HAP-1 (cell line): ENCODE data around the gene TBL1XR1.
A peak's percentile ranks its signal among the peaks of the same experiment; 100 is the strongest.

Source experiments
- DNase-seq, 2 experiments: peaks; one replicate each; pipeline ENCODE4 v3.0.0-alpha.2; 2016 to 2020; ENCODE audit warnings: low spot score in 2 of 2
- H3K27me3 ChIP-seq: fragments of 250-450 bp; sonication (Bioruptor Pico); 2 replicates; pipeline ENCODE4 v1.5.1; 2020; ENCODE audit warnings: low read depth, mild to moderate bottlenecking, moderate library complexity
- H3K36me3 ChIP-seq: fragments of 250-450 bp; sonication (Bioruptor Pico); replicated peaks from 2 replicates; pipeline ENCODE4 v1.5.1; 2020; ENCODE audit warnings: mild to moderate bottlenecking
- H3K4me1 ChIP-seq: fragments of 250-450 bp; sonication (Bioruptor Pico); 2 replicates; pipeline ENCODE4 v1.5.1; 2020; ENCODE audit warnings: mild to moderate bottlenecking
- H3K4me3 ChIP-seq: fragments of 250-450 bp; sonication (Bioruptor Pico); 2 replicates; pipeline ENCODE4 v1.5.1; 2020; ENCODE audit warnings: mild to moderate bottlenecking, moderate library complexity
- H3K9me3 ChIP-seq: fragments of 250-450 bp; sonication (Bioruptor Pico); 2 replicates; pipeline ENCODE4 v1.5.1; 2020; ENCODE audit warnings: mild to moderate bottlenecking, moderate library complexity
- in situ Hi-C: fragments of 300-500 bp; cut with MboI; formaldehyde crosslinking; loops from 3 replicates; pipeline ENCODE4 v1.14.3; 2020; ENCODE audit warnings: low sequenced_read_pairs, inconsistent platforms, mixed read lengths

Gene TBL1XR1

DNA sequence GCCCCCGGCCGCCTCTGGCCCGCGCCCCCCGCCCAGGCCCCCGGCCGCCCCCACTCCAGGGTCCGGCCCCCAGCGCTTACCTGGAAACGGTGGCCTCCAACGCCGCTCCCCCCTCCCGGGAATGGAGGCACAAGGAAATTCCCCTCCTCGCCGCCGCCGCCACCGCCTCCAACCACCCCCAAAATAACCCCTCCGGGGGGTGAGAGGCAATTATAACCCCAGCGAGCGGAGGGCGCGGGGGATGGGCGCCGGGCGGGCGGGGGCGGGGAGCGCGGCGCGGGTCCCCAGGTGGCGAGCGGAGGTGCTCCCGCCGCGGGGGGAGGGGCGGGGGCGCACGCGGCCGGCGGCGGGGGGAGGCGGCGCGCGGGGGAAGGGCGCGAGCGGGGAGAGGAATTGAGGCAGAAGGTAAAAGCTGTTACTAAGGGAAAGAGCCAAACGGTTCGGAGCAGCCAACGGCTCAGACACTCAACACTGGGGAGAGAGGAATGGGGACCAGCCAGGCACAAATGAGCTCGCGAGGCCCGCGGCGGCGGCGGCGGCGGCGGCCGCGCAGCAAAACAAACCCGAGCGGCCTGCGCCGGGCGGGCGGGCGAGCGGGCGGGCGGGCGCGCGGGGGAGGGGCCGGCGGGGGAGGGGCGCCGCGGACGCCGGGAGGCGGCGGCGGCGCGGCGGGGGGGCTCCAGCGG is at the start of gene TBL1XR1:
Gene TBL1XR1 (minus strand): TSS at position 442 of the 686 bp plus-strand sequence. CDS start 132,505 bp downstream, outside the sequence.
- H3K9me3 ChIP-seq: no peaks in the 10 kb centered on the region
- peaks cover 6% of the 10 kb centered on the region; the same call in 1 of the 2 replicates for H3K36me3 ChIP-seq
- H3K27me3 ChIP-seq: no peaks in the 10 kb centered on the region
- DNase-seq: peak; percentile 91 to 94
- H3K4me3 ChIP-seq: peak within 1 kb of the TSS; percentile 82
- in situ Hi-C loops: loop anchor here (5.0 kb wide), 1 partner anchor 160 kb away; no protein-coding TSS in a partner anchor
- H3K4me1 ChIP-seq: peaks cover 35% of the 10 kb centered on the region

DNA sequence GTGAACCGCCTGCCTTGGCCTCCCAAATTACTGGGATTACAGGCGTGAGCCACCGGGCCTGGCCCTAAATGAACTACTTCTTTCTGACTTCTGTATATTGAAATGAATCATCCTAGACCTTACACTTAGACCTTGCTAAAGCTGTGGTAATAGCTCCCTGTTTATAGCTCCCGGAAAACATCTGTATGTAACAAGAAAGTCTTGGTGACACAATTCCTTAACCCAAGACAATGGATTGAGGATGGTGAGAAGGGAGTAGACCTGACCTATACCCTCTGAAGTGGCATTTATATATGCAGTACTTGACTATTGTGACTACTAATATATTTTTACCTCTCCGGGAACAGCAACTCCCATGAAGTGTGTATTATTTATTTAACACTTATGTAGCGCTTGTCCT is 48.0 kb upstream of the TBL1XR1 start:
- H3K4me1 ChIP-seq: no peaks in the 10 kb centered on the region
- no peaks in the 10 kb centered on the region for H3K9me3 ChIP-seq
- in situ Hi-C loops: no loop called here
- DNase-seq: no peak
- no peak overlapping the region for H3K4me3 ChIP-seq
- no peaks in the 10 kb centered on the region for H3K27me3 ChIP-seq
- no peaks in the 10 kb centered on the region for H3K36me3 ChIP-seq

DNA sequence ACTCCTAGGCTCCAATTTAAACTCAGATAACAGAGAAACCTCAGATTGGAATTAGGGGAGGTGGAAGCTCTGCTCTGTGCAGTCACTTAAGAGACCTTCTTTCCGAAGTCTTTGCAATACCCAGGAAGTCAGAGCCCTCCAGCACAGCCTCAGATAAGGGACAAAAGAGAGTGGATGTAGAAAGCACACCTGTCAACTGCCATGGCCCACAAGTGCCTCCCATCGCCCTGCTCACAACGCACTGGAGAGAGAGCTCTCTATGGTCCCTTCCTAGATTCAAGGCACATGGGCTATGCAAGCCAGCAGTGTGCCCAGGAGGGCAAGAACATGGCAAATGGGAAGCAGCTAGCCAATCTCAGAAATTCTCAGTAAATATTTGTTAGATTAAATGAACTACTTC is 47.3 kb upstream of the TBL1XR1 start:
- no peak for DNase-seq
- in situ Hi-C loops: no loop called here
- no peak overlapping the region for H3K4me3 ChIP-seq
- no peaks in the 10 kb centered on the region for H3K4me1 ChIP-seq
- H3K36me3 ChIP-seq: no peaks in the 10 kb centered on the region
- H3K27me3 ChIP-seq: no peaks in the 10 kb centered on the region
- no peaks in the 10 kb centered on the region for H3K9me3 ChIP-seq

DNA sequence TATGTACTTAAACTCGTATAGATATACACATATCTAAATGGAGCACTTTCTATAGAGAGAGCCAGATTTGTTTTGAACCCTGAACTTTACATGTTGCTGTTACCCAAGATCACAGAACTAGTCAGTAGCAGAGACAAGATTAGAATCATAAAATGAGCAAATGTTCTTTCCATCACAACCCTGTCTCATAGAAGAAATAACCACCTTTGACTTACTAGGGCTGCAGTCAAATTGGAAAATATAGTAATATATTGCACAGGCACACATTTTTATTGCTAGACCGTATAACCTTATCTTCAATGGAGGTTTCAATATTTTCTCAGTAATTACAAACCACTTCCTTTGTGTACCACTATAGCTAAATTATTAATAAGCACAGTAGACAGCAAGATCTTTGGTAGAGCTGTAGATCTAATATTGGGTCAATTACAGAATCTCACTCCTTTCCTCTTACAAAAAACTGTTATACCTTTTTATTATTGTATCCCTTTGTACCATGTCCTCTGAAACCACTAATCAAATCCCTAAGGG is 41.5 kb upstream of the TBL1XR1 start:
- in situ Hi-C loops: no loop called here
- Histone ChIP-seq H3K36me3 (no peaks in the 10 kb centered on the region), H3K27me3 (no peaks in the 10 kb centered on the region), H3K4me1 (no peaks in the 10 kb centered on the region), H3K9me3 (no peaks in the 10 kb centered on the region), H3K4me3 (no peak overlapping the region)
- DNase-seq: no peak

DNA sequence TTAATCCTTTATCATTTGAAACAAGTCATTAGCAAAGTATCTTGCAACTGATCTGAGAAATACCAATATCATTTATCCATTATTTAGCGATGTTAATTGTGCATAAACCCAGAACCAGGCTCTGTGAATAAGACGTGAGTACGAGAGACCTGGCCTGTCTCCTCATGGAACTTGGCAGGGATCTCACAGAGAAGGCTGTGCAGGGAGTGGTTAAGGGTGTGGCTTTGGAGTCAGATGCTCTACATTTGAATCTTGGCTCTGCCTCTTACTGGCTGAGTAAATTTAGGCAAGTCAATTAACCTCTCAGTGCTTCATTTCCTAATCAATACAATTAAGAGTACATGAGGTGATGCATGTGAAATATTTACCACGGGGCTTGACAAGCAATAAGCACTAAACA is 39.9 kb upstream of the TBL1XR1 start:
- Histone ChIP-seq H3K27me3 (no peaks in the 10 kb centered on the region), H3K4me3 (no peak overlapping the region), H3K4me1 (no peaks in the 10 kb centered on the region), H3K9me3 (no peaks in the 10 kb centered on the region), H3K36me3 (no peaks in the 10 kb centered on the region)
- no peak for DNase-seq
- in situ Hi-C loops: no loop called here

DNA sequence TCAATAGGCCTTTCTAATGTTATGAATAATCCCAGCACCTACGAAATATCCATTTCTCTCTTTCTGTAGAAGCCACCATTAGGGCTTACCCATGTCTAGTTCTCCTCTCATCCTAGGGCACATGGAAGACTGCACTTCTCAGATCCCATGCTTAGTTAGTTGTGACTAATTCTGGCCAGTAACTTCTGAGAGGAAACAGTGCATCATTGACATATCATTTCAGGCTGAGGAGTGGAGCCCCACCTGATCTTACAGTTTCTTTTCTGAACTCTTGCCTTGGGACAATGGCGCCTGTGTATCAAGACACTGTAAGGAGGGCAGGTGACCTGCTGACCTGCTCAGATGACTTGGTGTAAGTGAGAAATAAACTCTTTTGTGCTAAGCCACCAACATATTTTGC is 39.4 kb upstream of the TBL1XR1 start:
- Histone ChIP-seq H3K9me3 (no peaks in the 10 kb centered on the region), H3K36me3 (no peaks in the 10 kb centered on the region)
- in situ Hi-C loops: no loop called here

DNA sequence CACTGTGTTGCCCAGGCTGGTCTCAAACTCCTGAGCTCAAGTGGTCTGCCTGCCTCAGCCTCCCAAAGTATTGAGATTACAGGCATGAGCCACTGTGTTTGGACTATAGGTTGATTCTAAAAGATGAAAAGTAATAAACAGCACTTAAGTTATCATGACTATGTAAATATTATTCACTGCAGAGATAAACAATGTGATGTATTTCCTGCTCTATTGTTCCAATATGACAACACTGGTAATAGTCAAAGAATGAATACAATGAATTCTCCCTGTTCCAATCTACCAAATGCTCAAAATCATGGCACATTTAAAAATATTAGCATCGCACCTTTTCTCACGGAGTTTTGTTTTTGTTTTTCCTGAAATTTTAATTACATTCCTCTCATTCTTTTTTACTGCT is 36.8 kb upstream of the TBL1XR1 start:
- H3K4me1 ChIP-seq: no peaks in the 10 kb centered on the region
- no peaks in the 10 kb centered on the region for H3K9me3 ChIP-seq
- DNase-seq: no peak
- no peaks in the 10 kb centered on the region for H3K36me3 ChIP-seq
- H3K27me3 ChIP-seq: no peaks in the 10 kb centered on the region
- no peak overlapping the region for H3K4me3 ChIP-seq
- in situ Hi-C loops: no loop called here

More for the DNA sequence above, 39.4 kb upstream of the TBL1XR1 start:
- Histone ChIP-seq H3K4me1 (no peaks in the 10 kb centered on the region), H3K27me3 (no peaks in the 10 kb centered on the region), H3K4me3 (no peak overlapping the region)
- DNase-seq: no peak

DNA sequence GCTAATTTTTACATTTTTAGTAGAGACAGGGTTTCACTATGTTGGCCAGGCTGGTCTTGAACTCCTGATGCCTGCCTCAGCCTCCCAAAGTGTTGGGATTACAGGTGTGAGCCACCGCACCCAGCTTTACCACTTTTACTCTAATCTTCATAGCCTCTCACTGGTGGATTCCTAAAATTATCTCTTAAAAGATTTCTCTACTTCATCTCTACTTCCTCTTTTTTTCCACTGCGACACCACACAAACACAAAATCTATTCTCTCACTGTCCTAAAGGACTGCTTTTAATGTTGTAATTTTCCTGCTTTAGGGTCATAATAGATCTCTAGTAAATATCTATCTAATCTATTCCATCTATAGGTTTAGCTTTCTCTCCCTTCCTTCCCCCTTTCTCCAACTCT is 34.0 kb upstream of the TBL1XR1 start:
- no peak for DNase-seq
- H3K36me3 ChIP-seq: no peaks in the 10 kb centered on the region
- H3K4me1 ChIP-seq: no peaks in the 10 kb centered on the region
- H3K27me3 ChIP-seq: no peaks in the 10 kb centered on the region
- peaks cover 3% of the 10 kb centered on the region; the same call in 1 of the 2 replicates for H3K9me3 ChIP-seq
- no peak overlapping the region for H3K4me3 ChIP-seq
- in situ Hi-C loops: no loop called here

DNA sequence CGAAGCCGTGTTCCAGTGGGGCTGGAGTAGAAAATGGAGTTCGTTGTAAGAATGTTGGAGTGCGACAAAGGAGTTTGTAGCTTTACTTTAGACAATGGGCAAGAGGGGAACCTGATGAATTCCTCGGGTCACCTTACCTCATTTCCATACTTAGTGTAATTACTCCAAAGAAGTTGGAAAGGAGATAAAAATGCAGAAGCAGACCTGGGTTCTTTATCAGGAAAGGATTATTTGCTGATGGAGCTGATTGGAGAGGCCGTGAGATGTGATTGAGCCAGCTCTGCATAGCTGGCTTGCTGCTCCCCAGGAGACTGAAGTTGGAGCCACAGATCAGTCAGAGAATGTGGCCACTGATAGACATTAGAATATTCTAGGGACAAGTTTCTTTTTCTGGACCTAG is 33.4 kb upstream of the TBL1XR1 start:
- in situ Hi-C loops: no loop called here
- Histone ChIP-seq H3K9me3 (peaks cover 3% of the 10 kb centered on the region; the same call in 1 of the 2 replicates), H3K27me3 (no peaks in the 10 kb centered on the region), H3K4me3 (no peak overlapping the region), H3K36me3 (no peaks in the 10 kb centered on the region), H3K4me1 (no peaks in the 10 kb centered on the region)
- DNase-seq: no peak

DNA sequence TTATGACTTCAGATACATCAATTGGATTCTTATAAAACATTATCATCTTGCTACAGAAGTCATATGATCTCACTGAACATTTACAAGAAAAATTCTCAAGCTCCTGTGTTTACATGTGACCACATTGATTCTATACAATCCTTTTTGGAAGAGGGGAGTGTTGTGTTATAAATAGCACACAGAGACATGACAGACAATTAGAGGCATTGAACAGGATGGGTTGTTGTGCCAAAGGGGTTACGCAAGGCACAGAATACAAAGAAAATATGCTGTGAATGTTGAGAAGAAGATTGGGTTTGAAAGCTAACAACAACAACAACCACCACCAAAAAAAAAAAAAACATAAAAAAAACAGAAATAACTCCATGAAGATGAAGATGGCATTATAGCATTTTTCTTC is 32.5 kb upstream of the TBL1XR1 start:
- Histone ChIP-seq H3K4me1 (no peaks in the 10 kb centered on the region), H3K36me3 (no peaks in the 10 kb centered on the region), H3K27me3 (no peaks in the 10 kb centered on the region), H3K9me3 (peaks cover 3% of the 10 kb centered on the region; the same call in 1 of the 2 replicates), H3K4me3 (no peak overlapping the region)
- no peak for DNase-seq
- in situ Hi-C loops: no loop called here

DNA sequence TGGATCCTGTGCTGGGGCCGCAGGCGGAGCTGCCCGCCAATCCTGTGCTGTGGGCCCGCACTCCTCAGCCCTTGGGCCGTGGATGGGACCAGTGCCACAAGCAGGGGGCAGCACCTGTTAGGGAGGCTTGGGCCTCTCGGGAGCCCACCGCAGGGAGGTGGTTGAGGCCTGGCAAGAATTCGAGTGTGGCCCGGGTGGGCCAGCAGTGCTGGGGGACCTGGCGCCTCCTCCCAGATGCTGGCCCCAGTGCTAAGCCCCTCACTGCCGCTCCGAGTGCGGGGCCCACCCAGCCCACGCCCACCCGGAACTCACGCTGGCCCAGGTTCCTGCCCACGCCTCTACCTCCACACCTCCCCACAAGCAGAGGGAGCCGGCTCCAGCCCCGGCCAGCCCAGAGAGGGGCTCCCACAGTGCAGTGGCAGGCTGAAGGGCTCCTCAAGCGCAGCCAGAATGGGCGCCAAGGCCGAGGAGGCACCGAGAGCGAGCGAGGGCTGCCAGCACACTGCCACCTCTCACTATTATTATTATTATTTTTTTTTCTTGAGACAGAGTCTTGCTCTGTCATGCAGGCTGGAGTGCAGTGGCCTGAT is 31.4 kb upstream of the TBL1XR1 start:
- no peaks in the 10 kb centered on the region for H3K4me1 ChIP-seq
- H3K4me3 ChIP-seq: no peak overlapping the region
- in situ Hi-C loops: no loop called here
- no peaks in the 10 kb centered on the region for H3K27me3 ChIP-seq
- peaks cover 3% of the 10 kb centered on the region; the same call in 1 of the 2 replicates for H3K9me3 ChIP-seq
- no peak for DNase-seq
- no peaks in the 10 kb centered on the region for H3K36me3 ChIP-seq

DNA sequence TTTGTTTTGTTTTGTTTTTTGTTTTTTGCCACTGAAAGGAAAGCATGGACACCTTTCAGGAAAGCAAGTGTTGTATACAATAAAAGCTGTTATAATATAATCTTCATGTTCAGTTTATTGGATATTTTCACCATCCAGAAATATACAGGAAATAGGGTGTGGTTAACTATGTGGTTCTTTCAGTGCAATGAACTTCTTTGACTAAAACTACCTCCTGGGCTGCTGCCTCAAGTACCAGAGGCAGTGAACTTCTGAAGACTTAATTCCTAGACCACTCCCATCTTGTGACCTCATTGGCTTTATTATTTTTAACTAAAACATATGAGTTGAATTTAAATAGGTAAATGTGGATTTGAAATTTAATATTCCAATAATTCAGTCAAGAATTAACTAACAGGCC is 27.1 kb upstream of the TBL1XR1 start:
- Histone ChIP-seq H3K27me3 (no peaks in the 10 kb centered on the region), H3K4me3 (no peak overlapping the region), H3K9me3 (peaks cover 3% of the 10 kb centered on the region; the same call in 1 of the 2 replicates), H3K4me1 (no peaks in the 10 kb centered on the region), H3K36me3 (no peaks in the 10 kb centered on the region)
- in situ Hi-C loops: no loop called here
- DNase-seq: no peak

DNA sequence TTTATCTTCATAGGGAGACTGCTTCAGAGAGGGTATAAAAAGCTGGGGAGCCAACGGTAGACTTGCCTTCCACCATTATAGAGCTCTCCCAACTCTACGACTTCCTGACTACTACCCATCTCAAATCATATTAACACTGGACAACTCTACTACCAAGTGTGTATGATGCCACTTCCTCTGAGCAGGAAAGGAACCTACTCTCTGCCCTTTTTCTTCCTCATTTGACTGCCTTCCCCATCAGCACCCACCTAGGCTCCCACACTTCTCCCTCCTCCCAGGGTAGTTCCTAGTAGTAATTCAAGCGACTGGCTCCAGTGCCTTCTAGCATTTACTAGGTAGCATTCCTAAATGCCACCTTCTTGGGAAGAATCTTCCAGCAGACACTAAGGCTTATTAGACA is 24.5 kb upstream of the TBL1XR1 start:
- Histone ChIP-seq H3K4me3 (no peak overlapping the region), H3K4me1 (no peaks in the 10 kb centered on the region), H3K27me3 (no peaks in the 10 kb centered on the region), H3K36me3 (no peaks in the 10 kb centered on the region), H3K9me3 (no peaks in the 10 kb centered on the region)
- in situ Hi-C loops: no loop called here
- DNase-seq: no peak

DNA sequence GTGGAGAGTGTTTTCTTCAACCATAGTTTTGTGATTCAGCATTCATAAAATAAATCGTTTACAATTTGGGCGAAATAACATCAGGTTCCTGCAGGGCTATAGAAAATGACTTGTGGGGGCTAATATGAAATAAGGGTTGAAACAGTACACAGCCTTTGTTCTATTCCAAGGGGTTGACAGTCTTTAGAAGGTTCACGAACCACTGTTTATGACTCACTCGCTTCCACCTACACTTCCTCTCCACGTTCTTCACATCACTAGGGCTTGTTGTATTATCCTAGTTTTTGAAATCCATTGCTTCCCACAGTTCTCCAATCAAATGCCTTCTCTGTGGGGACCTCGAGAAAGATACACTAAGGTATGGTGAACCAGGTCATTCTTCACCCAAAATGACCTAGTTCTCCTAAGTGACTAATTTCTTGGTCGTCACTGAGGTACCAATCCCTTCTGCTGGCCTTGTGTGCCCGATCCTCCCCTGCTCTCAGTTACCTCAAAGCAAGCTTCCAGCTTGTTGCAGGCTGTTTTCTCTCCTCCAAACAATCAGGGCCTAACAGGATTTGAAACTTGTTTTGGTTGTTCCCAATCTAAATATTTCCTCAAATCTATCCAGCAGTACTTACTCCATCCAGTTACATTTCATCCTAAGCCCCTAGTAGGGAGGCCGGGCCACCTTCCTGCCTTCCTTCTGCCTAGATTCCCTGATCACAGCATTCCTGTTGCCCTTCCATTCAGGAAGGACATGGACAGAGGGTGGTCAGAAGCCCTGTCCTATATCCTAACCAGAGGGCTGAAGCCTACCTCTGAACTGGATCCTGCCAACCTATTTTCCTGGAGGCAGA is 23.1 kb upstream of the TBL1XR1 start:
- in situ Hi-C loops: no loop called here
- no peak for DNase-seq
- H3K4me1 ChIP-seq: no peaks in the 10 kb centered on the region
- H3K36me3 ChIP-seq: no peaks in the 10 kb centered on the region
- no peaks in the 10 kb centered on the region for H3K9me3 ChIP-seq
- no peak overlapping the region for H3K4me3 ChIP-seq
- H3K27me3 ChIP-seq: no peaks in the 10 kb centered on the region
